Calu3 (cell line): ENCODE data around the gene MMRN1. TPM values are rescaled to one million over a fixed set of nuclear protein-coding genes. Genes with fewer than 3 reads are reported as not detected.
"Not testable (repeated sequence)": the region's sequence is repeated elsewhere in the genome, so short reads cannot be mapped to it uniquely, and the experiment has no call there.

ENCODE experiments used
- BruUV-seq: library from RNA; stranded (reverse); fragments of 400-500 nt; replicated peaks from 2 replicates; lab custom pipeline; 2021; lab: Mats Ljungman, UMichigan
- CTCF ChIA-PET: fragments of 300-600 bp; sonication (Branson Sonifier 250); formaldehyde crosslinking; loops from one replicate; lab custom pipeline; 2022; ENCODE audit warnings: antibody characterized with exemption; lab: Charles Lee
- DNase-seq: peaks from one replicate; pipeline ENCODE4 v3.0.0; 2022
- H3K27ac Mint-ChIP-seq: one replicate; pipeline ENCODE4 v1.8.0; 2022; ENCODE audit warnings: mixed read lengths; ENCODE audit not compliant: unreplicated experiment
- H3K27me3 Mint-ChIP-seq: one replicate; pipeline ENCODE4 v1.8.0; 2022; ENCODE audit warnings: mixed read lengths; ENCODE audit not compliant: unreplicated experiment
- H3K36me3 Mint-ChIP-seq: one replicate; pipeline ENCODE4 v1.8.0; 2022; ENCODE audit warnings: mild to moderate bottlenecking, moderate library complexity, mixed read lengths; ENCODE audit not compliant: insufficient read depth, unreplicated experiment
- H3K4me1 Mint-ChIP-seq: one replicate; pipeline ENCODE4 v1.8.0; 2022; ENCODE audit warnings: mild to moderate bottlenecking, low read depth, mixed read lengths; ENCODE audit not compliant: unreplicated experiment
- H3K4me3 Mint-ChIP-seq: one replicate; pipeline ENCODE4 v1.8.0; 2022; ENCODE audit warnings: mild to moderate bottlenecking, low read depth, moderate library complexity, mixed read lengths; ENCODE audit not compliant: unreplicated experiment
- H3K9me3 Mint-ChIP-seq: one replicate; pipeline ENCODE4 v1.8.0; 2022; ENCODE audit warnings: low read depth, mixed read lengths; ENCODE audit not compliant: unreplicated experiment
- CTCF ChIP-seq: fragments of 200-600 bp; IDR thresholded peaks from one replicate; pipeline ENCODE4 v1.8.0; 2022; ENCODE audit warnings: antibody characterized with exemption; ENCODE audit not compliant: unreplicated experiment
- intact Hi-C: fragments of 100-400 bp; cut with micrococcal nuclease; formaldehyde crosslinking; loops from one replicate; pipeline ENCODE4 v1.10.0; 2022; ENCODE audit not compliant: unreplicated experiment
- total RNA-seq: library from RNA; stranded (reverse); gene quantifications from 2 replicates; pipeline ENCODE4 v1.2.3, GENCODE V29; 2022

The MMRN1 gene
- total RNA-seq, 1 experiment from 2014 or later: not detected

GRCh38 chr4:89899854-89900253, 5.2 kb downstream of the MMRN1 start:
- no TSS peak for BruUV-seq
- no peak for TF ChIP-seq CTCF

GRCh38 chr4:89901808-89902431, 7.3 kb downstream of the MMRN1 start:
- H3K4me3 Mint-ChIP-seq, H3K27me3 Mint-ChIP-seq, CTCF ChIA-PET, H3K27ac Mint-ChIP-seq, H3K36me3 Mint-ChIP-seq, H3K4me1 Mint-ChIP-seq, H3K9me3 Mint-ChIP-seq, BruUV-seq: not testable (repeated sequence)
- intact Hi-C loops: loop anchor here (2.0 to 5.0 kb wide), 3 partner anchors 245 to 419 kb away; no protein-coding TSS in a partner anchor
- peak; percentile 42 for DNase-seq
- peak; percentile 26 for TF ChIP-seq CTCF

More at GRCh38 chr4:89899854-89900253, 5.2 kb downstream of the MMRN1 start:
- no peak for DNase-seq
- Mint-ChIP-seq H3K27me3 (no peaks in the 10 kb centered on the region), H3K4me1 (no peaks in the 10 kb centered on the region), H3K27ac (no peak overlapping the region), H3K4me3 (no peak overlapping the region), H3K36me3 (no peaks in the 10 kb centered on the region), H3K9me3 (no peaks in the 10 kb centered on the region)
- intact Hi-C loops: loop anchor here (2.0 to 5.0 kb wide), 4 partner anchors 243 to 417 kb away; no protein-coding TSS in a partner anchor
- CTCF ChIA-PET: no interaction called here

GRCh38 chr4:89904524-89904923, 9.9 kb downstream of the MMRN1 start:
- CTCF ChIA-PET: no interaction called here
- DNase-seq: no peak
- intact Hi-C loops: loop anchor here (5.0 kb wide), 2 partner anchors 247 to 312 kb away; no protein-coding TSS in a partner anchor
- Mint-ChIP-seq H3K36me3 (no peaks in the 10 kb centered on the region), H3K4me3 (no peak overlapping the region), H3K4me1 (no peaks in the 10 kb centered on the region), H3K27ac (no peak overlapping the region), H3K9me3 (no peaks in the 10 kb centered on the region), H3K27me3 (no peaks in the 10 kb centered on the region)
- BruUV-seq: no TSS peak
- TF ChIP-seq CTCF: no peak

- intact Hi-C loops: no loop called here
- no peaks in the 10 kb centered on the region for H3K36me3 Mint-ChIP-seq
- CTCF ChIA-PET: no interaction called here
- no peaks in the 10 kb centered on the region for H3K27me3 Mint-ChIP-seq
- no peak for TF ChIP-seq CTCF
- H3K27ac Mint-ChIP-seq: no peak overlapping the region
- no peak overlapping the region for H3K4me3 Mint-ChIP-seq
- no peaks in the 10 kb centered on the region for H3K4me1 Mint-ChIP-seq
- no peak for DNase-seq
- no peaks in the 10 kb centered on the region for H3K9me3 Mint-ChIP-seq
- BruUV-seq: no TSS peak
These were observed 11.7 kb downstream of the MMRN1 start for GRCh38 chr4:89906316-89906715.
